Mesenteric fat pad (tissue), 1 donor: ENCODE results near the gene NOSIP. TPM values are rescaled to one million over a fixed set of nuclear protein-coding genes. Genes with fewer than 3 reads are reported as not detected.
"Not testable (repeated sequence)": the region's sequence is repeated elsewhere in the genome, so short reads cannot be mapped to it uniquely, and the experiment has no call there.

Experiments
- DNase-seq: peaks from one replicate; pipeline ENCODE4 v3.0.0-alpha.2; 2020; ENCODE audit warnings: low spot score
- long read RNA-seq: library from polyadenylated mRNA; unstranded; transcript quantifications from one replicate; pipeline ENCODE4 v2.0.0, GENCODE V29; 2020
- total RNA-seq: library from RNA; stranded (reverse); fragmentation: NEBNext Ultra II Directional; extraction: Animal tissue kit (Norgen Biotek cat#: 25700); gene quantifications from one replicate; pipeline ENCODE4 v1.2.1, GENCODE V29; 2021
- donor health status: DM: yes; HTN: yes; CAD: no.

Gene NOSIP
- total RNA-seq, result 46.0 TPM
- long read RNA-seq, transcript NOSIP-204 (9 exons, 1,005 nt), result major isoform, 17 of 32 reads
- long read RNA-seq, partial matches to known transcripts, result 4 of 32 reads
- long read RNA-seq, other reads (novel, unspliced or antisense), result 9 of 32 reads

- peak; percentile 97 for DNase-seq
These were observed at the start of gene NOSIP for GRCh38 chr19:49580264-49581006. NOSIP (minus strand) TSS chr19:49580556; CDS start chr19:49560691, 19,865 bp downstream.

GRCh38 chr19:49629659-49630058 is 49.3 kb upstream of the NOSIP start:
- no peak for DNase-seq

- DNase-seq, result no peak
These were observed 45.9 kb upstream of the NOSIP start for GRCh38 chr19:49626226-49626625.

GRCh38 chr19:49624967-49625910 is 44.9 kb upstream of the NOSIP start:
- no peak for DNase-seq

GRCh38 chr19:49617860-49618259 is 37.5 kb upstream of the NOSIP start:
- DNase-seq, result not testable (repeated sequence)

- DNase-seq, result no peak
These were observed 36.6 kb upstream of the NOSIP start for GRCh38 chr19:49616945-49617344.

GRCh38 chr19:49616532-49616931 is 36.2 kb upstream of the NOSIP start:
- no peak for DNase-seq

GRCh38 chr19:49615861-49616260 is 35.5 kb upstream of the NOSIP start:
- DNase-seq, result no peak

- DNase-seq, result no peak
These were observed 33.9 kb upstream of the NOSIP start for GRCh38 chr19:49614096-49614833.

- no peak for DNase-seq
These were observed 33.0 kb upstream of the NOSIP start for GRCh38 chr19:49613374-49613773.

GRCh38 chr19:49609499-49610092 is 29.2 kb upstream of the NOSIP start:
- DNase-seq, result no peak

GRCh38 chr19:49605605-49606004 is 25.2 kb upstream of the NOSIP start:
- DNase-seq, result no peak

- DNase-seq, result no peak
These were observed 22.4 kb upstream of the NOSIP start for GRCh38 chr19:49602806-49603205.

- DNase-seq, result no peak
These were observed 21.2 kb upstream of the NOSIP start for GRCh38 chr19:49601482-49602038.

GRCh38 chr19:49599378-49600295 is 19.3 kb upstream of the NOSIP start:
- no peak for DNase-seq

GRCh38 chr19:49597703-49597974 is 17.3 kb upstream of the NOSIP start:
- no peak for DNase-seq

GRCh38 chr19:49596954-49597702 is 16.8 kb upstream of the NOSIP start:
- no peak for DNase-seq

- no peak for DNase-seq
These were observed 16.1 kb upstream of the NOSIP start for GRCh38 chr19:49596407-49596806.

GRCh38 chr19:49595819-49596404 is 15.6 kb upstream of the NOSIP start:
- no peak for DNase-seq
